HG03460 (cell line): ENCODE data around the gene LINGO1.

ENCODE experiments used
- ATAC-seq: cut with Tn5 transposase; IDR thresholded peaks from one replicate; pipeline ENCODE4 v1.9.1; 2021; ENCODE audit not compliant: unreplicated experiment

LINGO1 gene

DNA sequence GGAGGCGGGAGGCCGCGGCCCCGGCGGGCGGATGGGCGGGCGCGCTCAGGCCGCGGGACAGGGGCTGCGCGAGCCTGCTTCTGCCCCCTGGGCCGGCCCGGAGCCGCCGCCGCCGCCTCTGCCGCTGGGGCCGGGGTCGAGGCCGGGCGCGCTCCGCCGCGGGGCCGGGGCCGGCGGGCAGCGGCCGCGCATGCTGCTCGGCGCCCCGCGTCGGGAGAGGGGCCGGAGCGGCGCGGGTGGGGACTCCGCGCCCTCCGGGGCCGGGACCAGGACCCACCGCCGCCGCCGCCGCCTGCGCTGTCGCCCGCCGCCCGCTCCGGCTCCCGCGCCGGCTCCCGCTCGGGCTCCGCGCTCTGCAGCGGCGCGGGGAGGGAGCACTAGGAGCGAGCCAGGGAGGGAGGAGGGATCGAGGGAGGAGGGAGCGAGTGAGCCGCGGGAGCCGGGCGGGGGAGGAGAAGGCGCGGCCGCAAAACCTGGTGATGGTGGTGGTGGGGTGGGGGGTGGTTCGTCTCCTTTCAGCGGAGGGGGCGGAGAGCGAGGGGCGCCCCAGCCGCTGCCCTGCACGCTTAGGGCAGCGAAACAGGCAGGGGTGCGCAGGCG is at the start of gene LINGO1:
LINGO1 (minus strand) TSS at position 379 of the 600 bp plus-strand sequence. CDS start 597 bp downstream, outside the sequence.
- ATAC-seq: no peak

- ATAC-seq: no peak
These were observed 48.6 kb upstream of the LINGO1 start for GRCh38 chr15:77681362-77681761.

DNA sequence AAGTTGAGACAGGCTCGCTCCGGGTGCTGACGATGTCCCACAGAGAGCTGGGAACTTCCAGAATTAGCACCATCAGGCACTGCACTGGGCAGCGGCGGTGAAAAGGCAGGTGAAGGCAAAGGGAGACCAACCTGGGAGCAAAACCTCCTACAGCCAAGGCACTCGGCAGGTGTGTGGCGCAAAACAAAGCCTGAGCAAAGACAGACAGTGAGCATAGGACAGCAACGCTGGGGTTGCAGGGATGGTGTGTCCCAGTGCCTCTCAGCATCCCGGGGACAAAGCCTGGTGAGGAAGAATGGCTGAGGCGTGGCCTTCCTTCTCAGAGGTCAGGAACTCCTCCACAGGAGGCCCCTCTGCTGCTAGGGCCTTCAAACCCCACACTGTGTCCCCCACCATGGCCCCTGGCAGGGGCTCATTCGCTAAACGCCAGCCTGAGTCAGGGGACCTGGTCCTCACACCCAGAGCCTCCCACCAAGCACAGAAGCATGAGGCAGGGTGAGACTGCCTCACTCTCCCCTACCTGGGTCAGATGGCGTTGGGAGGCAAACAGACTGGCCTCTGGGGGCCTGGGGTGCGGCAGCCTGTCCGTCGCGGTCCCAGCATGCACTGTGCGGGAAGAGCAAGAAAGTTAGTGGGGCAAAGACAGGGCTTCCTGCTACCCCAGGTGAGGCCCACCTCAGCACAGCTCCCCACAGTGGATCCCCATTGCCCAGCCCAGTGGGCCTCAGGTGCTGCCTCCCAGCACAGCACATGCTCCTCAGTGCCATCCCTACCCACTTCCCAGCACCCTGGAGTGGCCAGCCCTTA is 44.1 kb upstream of the LINGO1 start:
- no peak for ATAC-seq

GRCh38 chr15:77675806-77676415 is 43.2 kb upstream of the LINGO1 start:
- ATAC-seq: no peak

- ATAC-seq: no peak
These were observed 41.6 kb upstream of the LINGO1 start for GRCh38 chr15:77674327-77674726.

DNA sequence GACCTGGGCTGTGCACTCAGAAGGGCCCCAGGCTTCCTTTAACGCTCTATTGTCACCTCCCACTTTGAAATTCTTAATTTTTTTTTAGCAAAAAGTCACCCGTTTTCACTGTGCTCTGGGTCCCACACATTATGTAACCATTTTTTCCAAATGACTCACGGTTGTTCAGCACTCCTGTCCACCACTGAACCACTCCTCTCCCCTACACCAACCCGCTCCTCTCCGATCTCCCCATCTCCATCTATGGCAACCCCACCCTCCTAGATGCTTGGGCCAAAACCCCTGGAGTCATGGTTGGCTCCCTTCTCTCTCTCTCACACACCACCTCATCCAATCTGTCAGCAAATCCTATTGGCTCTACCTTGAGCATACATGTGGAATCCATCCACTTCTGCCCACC is 41.2 kb upstream of the LINGO1 start:
- ATAC-seq: no peak

- no peak for ATAC-seq
These were observed 39.4 kb upstream of the LINGO1 start for GRCh38 chr15:77672135-77672534.

DNA sequence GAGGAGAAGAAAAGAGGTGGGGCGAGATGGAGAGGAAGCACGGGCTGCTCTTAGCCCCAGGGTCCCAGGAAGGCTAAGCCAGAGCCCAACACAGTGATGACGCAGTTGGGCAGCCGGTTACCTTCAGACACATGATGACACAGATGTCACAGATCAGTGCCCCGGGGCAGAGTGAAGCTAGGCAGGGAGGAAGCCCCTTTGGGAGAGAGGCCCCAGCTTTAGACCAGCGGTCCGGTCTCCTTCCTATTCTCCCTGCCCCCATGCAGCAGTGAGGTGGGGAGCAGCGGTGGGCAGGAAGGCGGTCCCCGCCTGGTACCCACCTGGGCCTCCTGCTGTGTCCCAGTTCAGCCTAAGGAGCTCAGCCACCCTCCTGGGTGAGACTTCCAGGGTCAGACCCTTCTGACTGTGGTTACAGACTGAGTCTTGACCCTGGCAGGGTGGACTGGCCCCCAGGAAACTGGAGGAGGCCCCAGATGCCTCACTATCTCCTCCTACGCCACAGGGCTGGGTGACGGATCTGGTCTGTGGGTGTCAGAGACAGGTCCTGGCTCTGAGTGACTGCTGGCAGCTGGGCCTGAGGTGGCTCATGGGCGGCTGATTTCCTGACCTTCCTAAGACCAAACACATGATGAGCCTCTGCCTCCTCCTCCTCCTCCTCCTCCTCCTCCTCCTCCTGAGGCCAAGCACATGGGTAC is 38.8 kb upstream of the LINGO1 start:
- ATAC-seq: no peak

GRCh38 chr15:77670558-77671361 is 38.0 kb upstream of the LINGO1 start:
- no peak for ATAC-seq

- ATAC-seq: no peak
These were observed 37.2 kb upstream of the LINGO1 start for GRCh38 chr15:77669896-77670295.

DNA sequence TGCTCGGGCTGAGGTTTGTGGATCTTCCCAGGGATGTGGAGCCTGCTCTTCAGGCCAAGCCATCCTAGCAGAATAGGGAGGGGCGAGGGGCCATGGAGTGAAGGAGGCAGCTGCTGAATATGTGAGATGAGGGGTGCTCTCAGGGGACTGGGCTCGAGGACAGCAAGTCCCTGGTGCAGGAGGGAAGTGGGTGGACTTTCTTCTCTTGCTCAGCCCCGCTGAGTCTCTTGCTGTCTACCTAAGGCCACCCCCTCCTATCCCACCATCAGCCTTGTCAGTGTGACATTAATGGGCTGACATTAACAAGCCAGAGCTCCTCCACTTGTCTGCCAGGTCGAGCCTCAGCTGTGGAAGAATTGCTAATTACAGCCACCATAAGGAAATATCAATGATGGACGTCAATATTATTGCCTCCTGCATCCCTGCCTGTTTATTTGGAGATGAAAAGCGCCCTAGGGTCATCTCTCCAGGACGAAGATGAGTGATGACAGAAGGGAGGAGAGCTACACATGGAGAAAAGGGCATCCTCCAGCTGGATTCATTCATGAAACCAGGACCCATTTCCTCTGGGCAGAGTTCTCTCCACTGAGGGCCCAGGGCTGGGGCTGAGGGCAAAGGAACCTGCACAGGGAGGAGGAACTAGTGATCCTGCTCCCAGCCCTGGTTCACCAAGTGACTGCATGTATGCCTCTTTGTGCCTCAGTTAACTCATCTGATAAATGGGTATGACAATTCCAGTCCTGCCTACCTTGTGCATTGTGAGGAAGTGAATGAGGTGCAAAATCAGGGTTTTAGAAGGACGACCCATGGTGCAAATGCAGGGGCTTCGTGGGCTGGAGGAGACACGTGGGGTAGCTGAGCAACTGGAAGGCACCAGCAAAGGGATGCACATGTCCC is 34.9 kb upstream of the LINGO1 start:
- no peak for ATAC-seq

- ATAC-seq: no peak
These were observed 33.6 kb upstream of the LINGO1 start for GRCh38 chr15:77666296-77666660.

- no peak for ATAC-seq
These were observed 33.0 kb upstream of the LINGO1 start for GRCh38 chr15:77665530-77666295.

GRCh38 chr15:77664428-77664827 is 31.7 kb upstream of the LINGO1 start:
- no peak for ATAC-seq

DNA sequence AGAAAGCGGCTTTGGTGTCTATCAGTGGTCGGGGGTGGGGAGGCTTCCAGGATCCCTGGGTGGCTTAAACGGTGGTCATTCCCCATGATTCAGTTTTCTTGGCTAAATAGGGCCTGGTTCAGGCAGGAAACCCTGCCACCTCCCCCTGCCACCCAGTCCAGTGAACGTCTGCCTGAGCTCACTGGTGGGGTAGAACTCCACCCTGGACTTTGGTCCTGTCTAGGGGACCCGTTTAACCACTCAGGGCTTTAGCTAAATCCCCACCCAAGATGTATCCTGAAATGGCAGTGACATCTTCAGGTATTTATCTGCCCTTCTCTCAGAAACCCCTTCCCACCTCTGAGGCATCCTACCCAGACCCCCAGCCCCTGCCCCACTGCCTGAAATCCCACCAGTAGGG is 30.5 kb upstream of the LINGO1 start:
- no peak for ATAC-seq

GRCh38 chr15:77659350-77660321 is 26.9 kb upstream of the LINGO1 start:
- ATAC-seq: no peak

GRCh38 chr15:77658304-77658703 is 25.6 kb upstream of the LINGO1 start:
- ATAC-seq: no peak
